ENCODE measurements around the gene MPST.

DNA sequence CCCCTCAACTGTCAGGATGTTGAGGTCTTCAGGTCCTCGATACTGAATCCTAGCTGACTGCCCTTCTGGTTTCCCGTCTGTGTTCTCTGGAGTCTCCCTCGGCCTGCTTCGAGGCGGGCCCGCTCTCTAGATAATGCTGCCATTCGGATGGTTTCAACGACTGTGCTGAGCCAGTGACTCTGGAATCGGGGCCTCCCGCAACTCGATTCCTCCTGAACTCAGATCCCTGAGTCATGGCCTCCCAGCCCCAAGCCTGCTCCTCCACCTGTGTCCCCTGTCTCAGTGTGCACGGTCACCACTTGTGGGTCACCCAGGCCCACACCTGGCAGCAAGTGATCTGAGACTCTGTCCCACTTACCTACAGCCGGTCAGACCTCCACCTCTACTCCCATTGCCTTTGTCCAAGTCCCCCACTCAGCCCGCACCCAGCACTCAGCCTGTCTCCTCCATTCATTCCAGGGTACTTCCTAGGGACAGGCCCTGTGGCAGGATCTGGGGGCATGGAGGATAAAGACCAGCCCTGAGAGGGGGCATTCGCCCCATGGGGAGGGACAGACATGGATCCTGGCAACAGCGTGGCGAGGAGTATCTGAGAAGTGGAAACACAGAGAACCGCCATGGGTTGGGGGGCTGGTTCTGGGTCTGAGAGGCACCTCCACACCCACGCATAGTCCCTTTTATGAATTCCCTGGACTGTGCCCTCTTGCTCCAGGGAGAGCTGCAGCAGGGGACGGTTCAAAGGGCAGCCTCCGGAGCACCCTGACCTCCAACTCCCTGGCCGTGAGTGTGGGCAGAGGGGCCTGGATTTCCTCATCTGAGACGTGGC is 14.3 kb downstream of the MPST start:
- TF ChIP-seq, protein P1, sequence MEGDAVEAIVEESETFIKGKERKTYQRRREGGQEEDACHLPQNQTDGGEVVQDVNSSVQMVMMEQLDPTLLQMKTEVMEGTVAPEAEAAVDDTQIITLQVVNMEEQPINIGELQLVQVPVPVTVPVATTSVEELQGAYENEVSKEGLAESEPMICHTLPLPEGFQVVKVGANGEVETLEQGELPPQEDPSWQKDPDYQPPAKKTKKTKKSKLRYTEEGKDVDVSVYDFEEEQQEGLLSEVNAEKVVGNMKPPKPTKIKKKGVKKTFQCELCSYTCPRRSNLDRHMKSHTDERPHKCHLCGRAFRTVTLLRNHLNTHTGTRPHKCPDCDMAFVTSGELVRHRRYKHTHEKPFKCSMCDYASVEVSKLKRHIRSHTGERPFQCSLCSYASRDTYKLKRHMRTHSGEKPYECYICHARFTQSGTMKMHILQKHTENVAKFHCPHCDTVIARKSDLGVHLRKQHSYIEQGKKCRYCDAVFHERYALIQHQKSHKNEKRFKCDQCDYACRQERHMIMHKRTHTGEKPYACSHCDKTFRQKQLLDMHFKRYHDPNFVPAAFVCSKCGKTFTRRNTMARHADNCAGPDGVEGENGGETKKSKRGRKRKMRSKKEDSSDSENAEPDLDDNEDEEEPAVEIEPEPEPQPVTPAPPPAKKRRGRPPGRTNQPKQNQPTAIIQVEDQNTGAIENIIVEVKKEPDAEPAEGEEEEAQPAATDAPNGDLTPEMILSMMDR (IDR thresholded peaks at IDR 0.05; ENCODE audit: insufficient read depth, low read length, poor library complexity, severe bottlenecking), result no peak
- no peak for TF ChIP-seq EZH2phosphoT487 (conservative IDR thresholded peaks at IDR 0.05; ENCODE audit: low read length)

Data from SU-DHL-6 (cell line).